CD4-positive, alpha-beta T cell (primary cell): ENCODE data around the gene FKBP15. TPM values are rescaled to one million over a fixed set of nuclear protein-coding genes. Genes with fewer than 3 reads are reported as not detected.

Source experiments
- ATAC-seq: fragments of 200-7000 bp; cut with Tn5 transposase; one replicate; pipeline ENCODE4 v1.10.0; 2022; ENCODE audit warnings: mild to moderate bottlenecking; ENCODE audit not compliant: poor library complexity
- CTCF ChIA-PET: fragments of 350-600 bp; sonication (Branson Sonifier 250); formaldehyde crosslinking; loops from one replicate; lab custom pipeline; 2021; ENCODE audit warnings: antibody characterized with exemption, inconsistent platforms; lab: Charles Lee
- POLR2A ChIA-PET: fragments of 350-600 bp; sonication (Branson Sonifier 250); formaldehyde crosslinking; loops from one replicate; lab custom pipeline; 2021; ENCODE audit warnings: antibody characterized with exemption, inconsistent platforms; lab: Charles Lee
- DNase-seq, 14 experiments: peaks; one replicate each; pipeline ENCODE4 v3.0.0-alpha.2; 2013 to 2020; ENCODE audit warnings: mixed read lengths in 2 of 14
- H3K27ac ChIP-seq, 2 donors: one replicate each; pipeline versions ENCODE4 v1.5.1 to v1.7.0; 2013; ENCODE audit warnings: low read length in 2 of 2, low read depth in 1 of 2, mild to moderate bottlenecking in 1 of 2
- H3K27me3 ChIP-seq, 2 experiments: 1 replicate in 1 of 2; 2 replicates in 1 of 2; pipeline versions ENCODE4 v1.6.1 to v1.7.0; 2013; ENCODE audit warnings: low read length in 2 of 2, control low read depth in 1 of 2, mild to moderate bottlenecking in 1 of 2, moderate library complexity in 1 of 2; ENCODE audit not compliant: insufficient read depth in 2 of 2, control insufficient read depth in 1 of 2
- H3K36me3 ChIP-seq: one replicate; pipeline ENCODE4 v1.6.1; 2013; ENCODE audit warnings: low read length, control low read depth; ENCODE audit not compliant: insufficient read depth
- H3K4me1 ChIP-seq: one replicate; pipeline ENCODE4 v1.6.1; 2013; ENCODE audit warnings: low read length, control low read depth; ENCODE audit not compliant: insufficient read depth
- H3K4me3 ChIP-seq: one replicate; pipeline ENCODE4 v1.5.1; 2013; ENCODE audit warnings: mild to moderate bottlenecking, low read length, moderate library complexity
- H3K9me3 ChIP-seq, 2 experiments: 1 replicate in 1 of 2; 2 replicates in 1 of 2; pipeline versions ENCODE4 v1.6.1 to v1.7.0; 2013; ENCODE audit warnings: low read length in 2 of 2, mild to moderate bottlenecking in 2 of 2, control low read depth in 1 of 2, moderate library complexity in 1 of 2; ENCODE audit not compliant: control insufficient read depth in 1 of 2, insufficient read depth in 1 of 2
- H3K27ac Mint-ChIP-seq: one replicate; pipeline ENCODE4 v1.8.0; 2020; ENCODE audit warnings: mixed read lengths
- H3K27me3 Mint-ChIP-seq: one replicate; pipeline ENCODE4 v1.8.0; 2021; ENCODE audit warnings: mixed read lengths
- H3K36me3 Mint-ChIP-seq: one replicate; pipeline ENCODE4 v1.8.0; 2021; ENCODE audit warnings: low read depth, mixed read lengths
- H3K4me1 Mint-ChIP-seq: one replicate; pipeline ENCODE4 v1.8.0; 2021; ENCODE audit warnings: low read depth, mixed read lengths
- H3K4me3 Mint-ChIP-seq: one replicate; pipeline ENCODE4 v1.8.0; 2020; ENCODE audit warnings: mild to moderate bottlenecking, mixed read lengths
- H3K9me3 Mint-ChIP-seq: one replicate; pipeline ENCODE4 v1.8.0; 2020; ENCODE audit warnings: mixed read lengths
- CTCF ChIP-seq: fragments of 200-600 bp; IDR thresholded peaks from one replicate; pipeline ENCODE4 v1.8.0; 2022; ENCODE audit warnings: antibody characterized with exemption, mild to moderate bottlenecking
- intact Hi-C, 2 experiments: fragments of 100-400 bp; cut with DNase I in 1 of 2; cut with micrococcal nuclease in 1 of 2; formaldehyde crosslinking; loops; one replicate each; pipeline versions ENCODE4 v1.15.1 to v1.9.0; 2023 to 2025; cut with DNase I, micrococcal nuclease
- total RNA-seq, 174 experiments: library from RNA in 2 of 174; stranded (reverse) in 2 of 174; gene quantifications; one replicate each; pipeline ENCODE4 v1.2.3 and lab custom pipeline; 2021 to 2026

Gene FKBP15
- total RNA-seq, 2 experiments from 2014 or later = 11.9 to 14.2 TPM

- H3K9me3 ChIP-seq = peaks cover 0 to 3% of the 10 kb centered on the region in 2 experiments
- no peak for TF ChIP-seq CTCF
- DNase-seq (no peak), ATAC-seq (no peak)
- Mint-ChIP-seq H3K27ac (no peak overlapping the region), H3K4me3 (no peak overlapping the region), H3K36me3 (no peaks in the 10 kb centered on the region), H3K4me1 (no peaks in the 10 kb centered on the region), H3K9me3 (peaks cover 9% of the 10 kb centered on the region), H3K27me3 (peaks cover 30% of the 10 kb centered on the region)
- no peak overlapping the region for H3K4me3 ChIP-seq
- no peaks in the 10 kb centered on the region for H3K36me3 ChIP-seq
- CTCF ChIA-PET = no interaction called here
- POLR2A ChIA-PET = no interaction called here
- intact Hi-C loops = no loop called here
- H3K27ac ChIP-seq = no peak overlapping the region
- H3K4me1 ChIP-seq = no peaks in the 10 kb centered on the region
- peaks cover 4 to 11% of the 10 kb centered on the region in 2 experiments for H3K27me3 ChIP-seq
Measured at GRCh38 chr9:113139225-113139829, 81.8 kb downstream of the FKBP15 start.

GRCh38 chr9:113138760-113139159 is 82.3 kb downstream of the FKBP15 start:
- Mint-ChIP-seq H3K36me3 (no peaks in the 10 kb centered on the region), H3K27ac (no peak overlapping the region), H3K4me1 (no peaks in the 10 kb centered on the region), H3K9me3 (peaks cover 9% of the 10 kb centered on the region), H3K4me3 (no peak overlapping the region), H3K27me3 (peaks cover 27% of the 10 kb centered on the region)
- no peak for TF ChIP-seq CTCF
- H3K9me3 ChIP-seq = peaks cover 0 to 3% of the 10 kb centered on the region in 2 experiments
- H3K27ac ChIP-seq = no peak overlapping the region
- ChIA-PET POLR2A (no interaction called here), CTCF (no interaction called here)
- intact Hi-C loops = no loop called here
- DNase-seq = no peak
- peaks cover 4 to 8% of the 10 kb centered on the region in 2 experiments for H3K27me3 ChIP-seq
- ATAC-seq = no peak
- H3K4me1 ChIP-seq = no peaks in the 10 kb centered on the region
- no peak overlapping the region for H3K4me3 ChIP-seq
- H3K36me3 ChIP-seq = no peaks in the 10 kb centered on the region

- H3K27me3 Mint-ChIP-seq = peaks cover 14% of the 10 kb centered on the region
- Histone ChIP-seq H3K4me3 (no peak overlapping the region), H3K36me3 (no peaks in the 10 kb centered on the region), H3K27me3 (peaks cover 0 to 4% of the 10 kb centered on the region in 2 experiments), H3K4me1 (no peaks in the 10 kb centered on the region), H3K27ac (no peak overlapping the region), H3K9me3 (no peaks in the 10 kb centered on the region)
- no peak for TF ChIP-seq CTCF
- no peaks in the 10 kb centered on the region for H3K36me3 Mint-ChIP-seq
- intact Hi-C loops = no loop called here
- ATAC-seq (no peak), DNase-seq (no peak)
- H3K4me3 Mint-ChIP-seq = no peak overlapping the region
- no peak overlapping the region for H3K27ac Mint-ChIP-seq
- POLR2A ChIA-PET = interaction anchor here (1.1 kb wide), 1 partner anchor 13 kb away, joined by 3 read pairs; the partner anchor contains the start of gene SLC31A2
- CTCF ChIA-PET = no interaction called here
- no peaks in the 10 kb centered on the region for H3K4me1 Mint-ChIP-seq
- peaks cover 9% of the 10 kb centered on the region for H3K9me3 Mint-ChIP-seq
Measured at GRCh38 chr9:113137196-113138168, 83.6 kb downstream of the FKBP15 start.
